Measurements from ENCODE around the gene PEAR1. TPM values are rescaled to one million over a fixed set of nuclear protein-coding genes. Genes with fewer than 3 reads are reported as not detected.

Gene PEAR1
- total RNA-seq, 4 donors from 2014 or later: 4.3 to 11.2 (median 6.0) TPM

- H3K27me3 ChIP-seq: no peaks in the 10 kb centered on the region
- no peak overlapping the region for H3K4me3 ChIP-seq
- in situ Hi-C loops (cut with MboI; ENCODE audit: low sequenced_read_pairs in 4 of 4): no loop called here
- TF ChIP-seq POLR2A (IDR thresholded peaks at IDR 0.05) (no peak), CTCF (IDR thresholded peaks at IDR 0.05 in 4 of 5, conservative IDR thresholded peaks at IDR 0.05 in 1 of 5) (no peak)
- ATAC-seq: no peak
- no peak for DNase-seq
- intact Hi-C loops (cut with DNase I; ENCODE audit: low total_unique reads): no loop called here
- peaks cover 0 to 9% of the 10 kb centered on the region in 2 donors for H3K4me1 ChIP-seq
- no peaks in the 10 kb centered on the region for H3K9me3 ChIP-seq
- peaks cover 0 to 75% of the 10 kb centered on the region in 2 donors for H3K36me3 ChIP-seq
- no peak overlapping the region for H3K27ac ChIP-seq
Observed at GRCh38 chr1:156964441-156964840, 70.9 kb downstream of the PEAR1 start.

MicroRNAs within 50 kb of the gene (microRNA counts, 767-probe panel; counts per million panel counts)
- microRNA hsa-miR-765: 356 to 448 counts per million in 2 donors

Small RNAs within 50 kb of the gene (microRNA-seq; reads per million reads assigned to microRNA genes)
- 1.7 to 4.7 reads per million in 2 donors for gene MIR765 (ENCODE audit: borderline replicate concordance in 2 of 2)

Other genes starting within 250 kb of the PEAR1 start
- gene NES, start 216.3 kb upstream of the PEAR1 start, total RNA-seq: 10 to 100 TPM; 13.7 to 60.9 (median 26.4) TPM
- gene CRABP2, start 188.1 kb upstream of the PEAR1 start, total RNA-seq: 1 to 10 TPM in 1 of 4 donors, under 1 TPM in 1, not detected in 2; 0.98 to 1.3 TPM
- 10 to 100 TPM; 12.9 to 28.0 (median 17.6) TPM for gene METTL25B, start 165.2 kb upstream of the PEAR1 start, total RNA-seq
- 10 to 100 TPM in 3 of 4 donors, 1 to 10 TPM in 1; 9.5 to 16.4 (median 15.1) TPM for gene ISG20L2, start 165.0 kb upstream of the PEAR1 start, total RNA-seq
- 100 to 1,000 TPM in 3 of 4 donors, 10 to 100 TPM in 1; 54.9 to 121 (median 102) TPM for gene MRPL24, start 152.6 kb upstream of the PEAR1 start, total RNA-seq
- gene HDGF, start 142.0 kb upstream of the PEAR1 start, total RNA-seq: 100 to 1,000 TPM; 154 to 281 (median 240) TPM
- 10 to 100 TPM; 42.8 to 62.3 (median 46.5) TPM for gene PRCC, start 126.2 kb upstream of the PEAR1 start, total RNA-seq
- 1 to 10 TPM in 1 of 4 donors, under 1 TPM in 1, not detected in 2; 0.82 to 1.1 TPM for gene SH2D2A, start 76.9 kb upstream of the PEAR1 start, total RNA-seq
- gene INSRR, start 34.6 kb upstream of the PEAR1 start, total RNA-seq: not detected
- under 1 TPM in 2 of 4 donors, not detected in 2; 0.13 to 0.22 TPM for gene NTRK1, start 32.9 kb upstream of the PEAR1 start, total RNA-seq
- not detected for gene LRRC71, start 26.9 kb downstream of the PEAR1 start, total RNA-seq
- gene ARHGEF11, start 152.0 kb downstream of the PEAR1 start, total RNA-seq: 10 to 100 TPM; 19.5 to 33.4 (median 27.7) TPM
- not detected for gene ETV3L, start 206.1 kb downstream of the PEAR1 start, total RNA-seq
- gene ETV3, start 244.7 kb downstream of the PEAR1 start, total RNA-seq: 10 to 100 TPM in 3 of 4 donors, 1 to 10 TPM in 1; 8.6 to 13.4 (median 11.4) TPM